SK-N-MC (cell line): Measurements from ENCODE around the gene PYGL.
"Not testable (repeated sequence)": the region's sequence is repeated elsewhere in the genome, so short reads cannot be mapped to it uniquely, and the experiment has no call there.

ENCODE experiments used
- DNase-seq: peaks from one replicate; pipeline ENCODE4 v3.0.0-alpha.2; 2011; ENCODE audit warnings: low read depth, low spot score
- H3K27ac ChIP-seq: fragments of 200-600 bp; sonication (generic); 2 replicates; pipeline ENCODE4 v1.5.1; 2016; ENCODE audit warnings: mixed run types
- H3K36me3 ChIP-seq: fragments of 200-600 bp; sonication (generic); 2 replicates; pipeline ENCODE4 v1.6.1; 2017; ENCODE audit warnings: antibody characterized with exemption, low read length, mixed read lengths; ENCODE audit not compliant: insufficient read depth
- H3K4me3 ChIP-seq: fragments of 200-600 bp; sonication (generic); 2 replicates; pipeline ENCODE4 v1.5.1; 2016
- H3K9ac ChIP-seq: fragments of 200-600 bp; sonication (generic); 2 replicates; pipeline ENCODE4 v1.8.0; 2017; ENCODE audit warnings: mixed run types, mixed read lengths; ENCODE audit not compliant: insufficient read length
- H3K9me3 ChIP-seq: fragments of 200-600 bp; sonication (generic); 2 replicates; pipeline ENCODE4 v1.6.1; 2017; ENCODE audit warnings: low read depth, mild to moderate bottlenecking, antibody characterized with exemption, low read length, moderate library complexity, mixed read lengths
- EZH2 ChIP-seq: fragments of 200-600 bp; sonication (generic); IDR thresholded peaks from one replicate; pipeline ENCODE4 v1.6.1; 2017; ENCODE audit warnings: antibody characterized with exemption
- FOXP2 ChIP-seq: optimal IDR thresholded peaks from 2 replicates; pipeline ENCODE3; 2011; ENCODE audit warnings: mild to moderate bottlenecking, moderate library complexity; ENCODE audit not compliant: insufficient read depth; ENCODE audit errors: extremely low read length, control extremely low read depth
- POLR2AphosphoS5 ChIP-seq: IDR thresholded peaks from 2 replicates; pipeline ENCODE4 v1.6.1; 2012; ENCODE audit warnings: mild to moderate bottlenecking, low read depth, low read length, borderline replicate concordance

Gene PYGL

GRCh38 chr14:50961605-50962221 is 17.4 kb upstream of the PYGL start:
- Histone ChIP-seq H3K4me3 (no peak overlapping the region), H3K36me3 (no peaks in the 10 kb centered on the region), H3K27ac (no peak overlapping the region), H3K9ac (no peak overlapping the region), H3K9me3 (no peaks in the 10 kb centered on the region)
- TF ChIP-seq FOXP2 (no peak), POLR2AphosphoS5 (no peak), EZH2 (no peak)
- no peak for DNase-seq

GRCh38 chr14:50957296-50957695 is 13.0 kb upstream of the PYGL start:
- TF ChIP-seq EZH2 (no peak), FOXP2 (no peak), POLR2AphosphoS5 (no peak)
- no peak overlapping the region for H3K27ac ChIP-seq
- H3K9me3 ChIP-seq: no peaks in the 10 kb centered on the region
- H3K36me3 ChIP-seq: no peaks in the 10 kb centered on the region
- DNase-seq: no peak
- no peak overlapping the region for H3K9ac ChIP-seq
- H3K4me3 ChIP-seq: no peak overlapping the region

GRCh38 chr14:50956421-50956820 is 12.1 kb upstream of the PYGL start:
- not testable (repeated sequence) for H3K9ac ChIP-seq, H3K36me3 ChIP-seq, H3K9me3 ChIP-seq, DNase-seq, H3K27ac ChIP-seq, H3K4me3 ChIP-seq

- Histone ChIP-seq H3K27ac (no peak overlapping the region), H3K36me3 (no peaks in the 10 kb centered on the region), H3K4me3 (no peak overlapping the region), H3K9me3 (no peaks in the 10 kb centered on the region), H3K9ac (no peak overlapping the region)
- TF ChIP-seq FOXP2 (no peak), POLR2AphosphoS5 (no peak), EZH2 (no peak)
- DNase-seq: no peak
Measured at GRCh38 chr14:50955373-50956043, 11.2 kb upstream of the PYGL start.

- no peak for DNase-seq
- TF ChIP-seq EZH2 (no peak), FOXP2 (no peak), POLR2AphosphoS5 (no peak)
- Histone ChIP-seq H3K36me3 (no peaks in the 10 kb centered on the region), H3K4me3 (no peak overlapping the region), H3K27ac (no peak overlapping the region), H3K9me3 (no peaks in the 10 kb centered on the region), H3K9ac (no peak overlapping the region)
Measured at GRCh38 chr14:50954811-50955372, 10.6 kb upstream of the PYGL start.

- no peak overlapping the region for H3K4me3 ChIP-seq
- DNase-seq: no peak
- no peaks in the 10 kb centered on the region for H3K9me3 ChIP-seq
- no peak overlapping the region for H3K9ac ChIP-seq
- TF ChIP-seq EZH2: no peak
- TF ChIP-seq FOXP2: no peak
- no peak for TF ChIP-seq POLR2AphosphoS5
- H3K36me3 ChIP-seq: no peaks in the 10 kb centered on the region
- H3K27ac ChIP-seq: no peak overlapping the region
Measured at GRCh38 chr14:50953502-50953901, 9.2 kb upstream of the PYGL start.

- no peak for DNase-seq
- Histone ChIP-seq H3K9ac (no peak overlapping the region), H3K4me3 (no peak overlapping the region), H3K27ac (no peak overlapping the region), H3K36me3 (no peaks in the 10 kb centered on the region), H3K9me3 (no peaks in the 10 kb centered on the region)
- no peak for TF ChIP-seq POLR2AphosphoS5
- TF ChIP-seq FOXP2: no peak
- TF ChIP-seq EZH2: no peak
Measured at GRCh38 chr14:50951032-50951431, 6.7 kb upstream of the PYGL start.

GRCh38 chr14:50948205-50948604 is 3.9 kb upstream of the PYGL start:
- no peak overlapping the region for H3K27ac ChIP-seq
- no peaks in the 10 kb centered on the region for H3K36me3 ChIP-seq
- H3K4me3 ChIP-seq: no peak overlapping the region
- TF ChIP-seq FOXP2 (no peak), EZH2 (no peak), POLR2AphosphoS5 (no peak)
- no peak overlapping the region for H3K9ac ChIP-seq
- H3K9me3 ChIP-seq: no peaks in the 10 kb centered on the region
- no peak for DNase-seq

GRCh38 chr14:50947446-50947845 is 3.2 kb upstream of the PYGL start:
- Histone ChIP-seq H3K27ac (no peak overlapping the region), H3K9ac (no peak overlapping the region), H3K36me3 (no peaks in the 10 kb centered on the region), H3K4me3 (no peak overlapping the region), H3K9me3 (no peaks in the 10 kb centered on the region)
- DNase-seq: no peak
- TF ChIP-seq FOXP2 (no peak), POLR2AphosphoS5 (no peak), EZH2 (no peak)
